Upper lobe of right lung (tissue), 1 donor: ENCODE data around the gene POLDIP2. TPM values are rescaled to one million over a fixed set of nuclear protein-coding genes. Genes with fewer than 3 reads are reported as not detected.

Source experiments
- ATAC-seq: fragments of 200-7000 bp; cut with Tn5 transposase; one replicate; pipeline ENCODE4 v1.9.1; 2020; ENCODE audit warnings: mild to moderate bottlenecking, moderate library complexity
- DNase-seq: peaks from one replicate; pipeline ENCODE4 v3.0.0-alpha.2; 2020
- H3K27ac ChIP-seq: fragments of 200-600 bp; one replicate; pipeline ENCODE4 v1.8.0; 2022
- H3K27me3 ChIP-seq: fragments of 200-600 bp; one replicate; pipeline ENCODE4 v1.8.0; 2022; ENCODE audit warnings: mild to moderate bottlenecking
- H3K36me3 ChIP-seq: fragments of 200-600 bp; one replicate; pipeline ENCODE4 v1.8.0; 2022
- H3K4me1 ChIP-seq: fragments of 200-600 bp; one replicate; pipeline ENCODE4 v1.8.0; 2022
- H3K4me3 ChIP-seq: fragments of 200-600 bp; one replicate; pipeline ENCODE4 v1.8.0; 2022; ENCODE audit warnings: mild to moderate bottlenecking
- H3K9me3 ChIP-seq: fragments of 200-600 bp; one replicate; pipeline ENCODE4 v1.8.0; 2022
- CTCF ChIP-seq: fragments of 200-600 bp; IDR thresholded peaks from one replicate; pipeline ENCODE4 v1.8.0; 2022; ENCODE audit warnings: antibody characterized with exemption
- intact Hi-C: fragments of 100-400 bp; cut with DNase I; formaldehyde crosslinking; loops from one replicate; pipeline ENCODE4 v1.11.0; 2022
- total RNA-seq: library from RNA; stranded (reverse); fragmentation: NEBNext Ultra II Directional; extraction: Animal tissue kit (Norgen Biotek cat#: 25700); gene quantifications from one replicate; pipeline ENCODE4 v1.2.1, GENCODE V29; 2021
- donor health status: DM: no; HTN: yes; CAD: no; lungs with severe emphysema.

Gene POLDIP2
- total RNA-seq, 1 donor from 2014 or later: 55.3 TPM

- DNase-seq (peak; percentile 58), ATAC-seq (no peak)
- TF ChIP-seq CTCF: no peak
- no peaks in the 10 kb centered on the region for H3K9me3 ChIP-seq
- H3K4me1 ChIP-seq: peaks cover under 1% of the 10 kb centered on the region
- no peaks in the 10 kb centered on the region for H3K27me3 ChIP-seq
- peaks cover 56% of the 10 kb centered on the region for H3K36me3 ChIP-seq
- no peak overlapping the region for H3K4me3 ChIP-seq
- intact Hi-C loops: no loop called here
- no peak overlapping the region for H3K27ac ChIP-seq
These were observed 6.7 kb upstream of the POLDIP2 start for GRCh38 chr17:28363776-28364650.

- Histone ChIP-seq H3K36me3 (peaks cover 58% of the 10 kb centered on the region), H3K27me3 (no peaks in the 10 kb centered on the region), H3K4me1 (peaks cover 8% of the 10 kb centered on the region), H3K4me3 (no peak overlapping the region), H3K27ac (no peak overlapping the region), H3K9me3 (no peaks in the 10 kb centered on the region)
- ATAC-seq: no peak
- DNase-seq: no peak
- intact Hi-C loops: no loop called here
- no peak for TF ChIP-seq CTCF
These were observed 5.9 kb upstream of the POLDIP2 start for GRCh38 chr17:28363186-28363585.

- no peak for DNase-seq
- Histone ChIP-seq H3K36me3 (peaks cover 67% of the 10 kb centered on the region), H3K4me1 (peaks cover 22% of the 10 kb centered on the region), H3K4me3 (peak overlapping the region; percentile 99), H3K9me3 (no peaks in the 10 kb centered on the region), H3K27me3 (no peaks in the 10 kb centered on the region), H3K27ac (peak overlapping the region; percentile 93)
- no peak for TF ChIP-seq CTCF
- no peak for ATAC-seq
- intact Hi-C loops: no loop called here
These were observed 522 bp upstream of the POLDIP2 start for GRCh38 chr17:28357901-28358197.

- no peaks in the 10 kb centered on the region for H3K9me3 ChIP-seq
- no peak overlapping the region for H3K27ac ChIP-seq
- peaks cover 100% of the 10 kb centered on the region for H3K36me3 ChIP-seq
- no peak for TF ChIP-seq CTCF
- DNase-seq (peak; percentile 19), ATAC-seq (no peak)
- intact Hi-C loops: no loop called here
- no peak overlapping the region for H3K4me3 ChIP-seq
- no peaks in the 10 kb centered on the region for H3K27me3 ChIP-seq
- H3K4me1 ChIP-seq: peaks cover 15% of the 10 kb centered on the region
These were observed 7.1 kb downstream of the POLDIP2 start for GRCh38 chr17:28350271-28350670.

- no peaks in the 10 kb centered on the region for H3K27me3 ChIP-seq
- H3K27ac ChIP-seq: no peak overlapping the region
- intact Hi-C loops: no loop called here
- ATAC-seq (no peak), DNase-seq (peak; percentile 25)
- TF ChIP-seq CTCF: no peak
- H3K36me3 ChIP-seq: peaks cover 100% of the 10 kb centered on the region
- peaks cover 15% of the 10 kb centered on the region for H3K4me1 ChIP-seq
- H3K9me3 ChIP-seq: no peaks in the 10 kb centered on the region
- no peak overlapping the region for H3K4me3 ChIP-seq
These were observed 8.3 kb downstream of the POLDIP2 start for GRCh38 chr17:28348979-28349378.
